NCI-H2227 (cell line): ENCODE measurements around the gene STX16.

ENCODE experiments used
- DNase-seq: peaks from one replicate; lab custom pipeline; 2025; ENCODE audit not compliant: unreplicated experiment; lab: John Stamatoyannopoulos, UW

The STX16 gene

GRCh38 chr20:58673119-58673518 is 22.0 kb downstream of the STX16 start:
- DNase-seq, result no peak

DNA sequence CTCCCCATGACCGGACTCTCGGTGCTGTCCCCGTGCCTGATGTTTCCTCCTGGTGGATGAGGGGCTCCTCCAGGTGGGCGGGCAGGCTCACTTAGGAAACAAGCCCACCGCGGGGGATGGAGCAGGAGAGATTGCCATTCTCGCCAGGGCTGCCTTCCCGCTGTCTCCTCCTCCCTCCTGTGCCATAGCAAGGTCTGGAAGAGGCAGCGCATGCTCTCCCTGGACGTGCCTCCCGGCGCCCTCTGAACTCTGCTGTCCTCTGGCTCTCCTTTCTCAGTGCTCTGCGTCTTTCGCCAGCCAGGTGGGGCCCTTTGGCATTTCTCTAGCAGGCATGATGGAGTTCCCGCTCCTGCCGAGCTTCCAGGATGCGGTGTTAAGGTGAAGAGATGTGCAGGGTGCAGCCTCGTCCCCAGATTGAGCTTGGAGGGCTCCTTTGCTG is 24.1 kb downstream of the STX16 start:
- DNase-seq, result no peak

- no peak for DNase-seq
Measured at GRCh38 chr20:58675641-58676040, 24.6 kb downstream of the STX16 start.

DNA sequence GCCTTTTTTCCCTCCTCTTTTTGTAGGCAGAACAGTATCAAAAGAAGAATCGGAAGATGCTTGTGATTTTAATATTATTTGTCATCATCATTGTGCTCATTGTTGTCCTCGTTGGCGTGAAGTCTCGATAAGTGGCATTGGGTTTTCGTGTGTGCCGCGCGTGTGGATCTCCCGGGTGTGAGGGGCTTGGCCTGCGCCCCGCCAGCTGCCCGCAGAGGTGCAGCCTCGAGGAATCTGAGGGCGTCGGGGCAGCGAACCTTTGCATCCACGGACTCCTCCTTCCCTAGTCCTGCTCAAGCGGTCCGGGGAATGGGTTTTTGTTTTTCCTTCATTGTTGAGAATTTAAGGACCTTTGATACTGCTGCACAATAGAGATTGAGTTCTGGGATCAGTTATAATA is 25.1 kb downstream of the STX16 start:
- no peak for DNase-seq

GRCh38 chr20:58677079-58677604 is 26.1 kb downstream of the STX16 start:
- DNase-seq, result no peak

DNA sequence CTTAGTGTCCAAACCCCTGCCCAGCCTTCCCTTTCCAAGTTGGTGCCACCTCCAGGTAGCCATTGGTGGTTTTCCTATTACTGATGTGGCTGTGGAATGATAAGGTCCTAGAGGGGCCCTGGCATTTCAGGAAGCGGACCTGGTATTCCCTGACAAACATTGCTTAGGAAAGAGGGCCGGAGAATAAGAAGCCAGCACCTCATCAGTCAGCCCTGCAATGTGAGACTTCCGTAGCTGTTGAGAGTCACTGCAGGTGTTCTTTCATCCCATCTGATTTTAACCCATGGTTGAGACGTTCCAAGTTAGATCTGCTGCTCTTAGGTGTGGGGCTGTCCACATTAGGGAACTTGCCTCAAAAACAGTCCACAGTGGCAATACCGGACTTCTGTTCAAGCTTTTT is 26.7 kb downstream of the STX16 start:
- no peak for DNase-seq

DNA sequence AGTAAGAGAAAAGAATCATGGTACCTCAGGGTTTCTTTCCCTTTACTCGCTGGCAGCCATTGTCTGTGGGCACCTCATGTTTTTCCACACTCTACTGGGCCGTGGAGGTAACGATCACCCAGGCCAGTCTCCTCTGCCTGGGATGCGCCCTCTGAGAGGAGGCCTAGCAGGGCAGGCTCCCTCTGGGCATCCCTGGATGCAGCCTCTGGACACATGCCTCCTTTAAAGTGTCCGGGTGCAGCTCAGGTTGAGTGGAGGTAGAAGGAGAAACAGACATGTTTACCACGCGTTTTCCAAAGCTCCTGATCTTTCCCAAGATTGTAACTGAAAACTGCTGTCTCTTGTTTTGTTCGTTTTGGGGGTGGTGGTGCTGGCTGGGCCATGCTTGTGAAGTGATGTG is 27.7 kb downstream of the STX16 start:
- DNase-seq, result no peak

DNA sequence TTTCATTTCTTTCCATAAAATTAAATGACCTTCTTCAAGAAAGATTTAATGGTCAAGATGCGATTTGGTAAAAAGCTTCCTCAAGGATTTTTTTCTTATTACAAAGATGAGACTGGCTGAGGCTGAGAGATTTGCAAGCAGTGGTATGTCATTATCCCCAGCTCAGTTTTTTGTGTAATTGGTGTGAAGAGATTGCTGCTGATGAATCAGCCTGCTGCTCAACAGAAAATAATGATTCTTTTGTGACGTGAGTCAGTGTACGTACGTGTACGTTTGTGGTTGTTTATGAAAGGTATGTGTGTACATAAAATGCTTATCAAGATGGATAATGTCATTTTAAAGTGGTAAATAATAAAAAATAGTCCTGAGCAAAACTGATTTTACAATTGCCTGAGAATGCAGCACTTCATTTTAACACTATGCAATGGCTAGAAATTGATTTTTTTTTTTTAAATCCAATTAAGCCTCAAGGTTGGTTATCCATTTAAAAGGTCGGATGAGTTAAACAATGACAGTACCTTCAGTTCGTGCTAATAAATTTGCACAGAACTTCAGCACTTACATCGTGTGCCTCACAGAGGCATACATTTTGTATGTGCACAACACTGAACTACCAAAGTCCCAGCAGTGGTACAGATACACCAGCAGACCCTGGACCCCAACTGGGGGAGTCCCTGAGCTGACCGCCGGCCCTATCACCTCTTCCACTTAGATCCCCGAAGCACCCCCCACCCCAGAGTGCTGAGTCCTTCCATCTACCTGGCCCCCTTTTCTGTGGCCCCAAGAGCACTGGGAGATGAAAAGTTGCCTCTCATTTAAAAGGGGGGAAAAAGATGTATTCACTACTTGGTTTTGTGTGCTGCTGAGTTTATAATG is 31.8 kb downstream of the STX16 start:
- DNase-seq, result peak; percentile 37

GRCh38 chr20:58684291-58684690 is 33.2 kb downstream of the STX16 start:
- no peak for DNase-seq

- no peak for DNase-seq
Measured at GRCh38 chr20:58685988-58686387, 34.9 kb downstream of the STX16 start.

DNA sequence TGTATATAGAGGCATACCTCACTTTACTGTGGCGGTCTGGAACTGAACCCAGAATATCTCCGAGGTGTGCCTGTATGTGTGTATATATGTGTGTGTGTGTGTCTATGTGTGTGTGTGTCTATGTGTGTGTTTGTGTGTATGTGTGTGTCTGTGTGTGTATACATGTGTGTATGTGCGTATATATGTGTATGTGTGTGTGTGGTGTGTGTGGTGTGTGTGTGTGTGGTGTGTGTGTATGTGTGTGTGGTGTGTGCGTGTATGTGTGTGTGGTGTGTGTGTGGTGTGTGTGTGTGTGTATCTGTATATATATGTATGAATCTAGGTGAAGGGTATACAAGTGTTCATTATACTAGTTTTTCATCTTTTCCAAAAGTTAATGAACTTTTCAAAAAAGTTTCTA is 37.3 kb downstream of the STX16 start:
- DNase-seq, result no peak

DNA sequence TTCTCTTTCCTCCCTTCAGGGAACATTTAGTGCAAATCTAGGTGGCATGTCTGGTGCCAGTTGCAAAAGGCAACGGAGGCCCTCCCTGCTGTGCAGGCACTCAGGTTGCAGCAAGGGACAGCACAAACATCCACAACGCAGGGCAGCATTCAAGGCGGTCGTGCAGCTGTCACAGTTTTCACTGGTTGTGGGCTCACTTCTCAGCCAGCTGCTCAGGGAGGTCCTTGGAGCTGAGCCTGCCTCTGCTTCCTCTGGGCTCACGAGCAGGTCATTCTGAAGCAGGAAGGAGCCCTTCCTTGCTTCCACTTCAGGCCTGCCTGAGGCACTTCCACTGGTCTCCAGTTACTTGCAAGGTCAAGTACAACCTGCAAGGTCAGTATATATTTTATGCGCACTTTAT is 37.8 kb downstream of the STX16 start:
- DNase-seq, result no peak

DNA sequence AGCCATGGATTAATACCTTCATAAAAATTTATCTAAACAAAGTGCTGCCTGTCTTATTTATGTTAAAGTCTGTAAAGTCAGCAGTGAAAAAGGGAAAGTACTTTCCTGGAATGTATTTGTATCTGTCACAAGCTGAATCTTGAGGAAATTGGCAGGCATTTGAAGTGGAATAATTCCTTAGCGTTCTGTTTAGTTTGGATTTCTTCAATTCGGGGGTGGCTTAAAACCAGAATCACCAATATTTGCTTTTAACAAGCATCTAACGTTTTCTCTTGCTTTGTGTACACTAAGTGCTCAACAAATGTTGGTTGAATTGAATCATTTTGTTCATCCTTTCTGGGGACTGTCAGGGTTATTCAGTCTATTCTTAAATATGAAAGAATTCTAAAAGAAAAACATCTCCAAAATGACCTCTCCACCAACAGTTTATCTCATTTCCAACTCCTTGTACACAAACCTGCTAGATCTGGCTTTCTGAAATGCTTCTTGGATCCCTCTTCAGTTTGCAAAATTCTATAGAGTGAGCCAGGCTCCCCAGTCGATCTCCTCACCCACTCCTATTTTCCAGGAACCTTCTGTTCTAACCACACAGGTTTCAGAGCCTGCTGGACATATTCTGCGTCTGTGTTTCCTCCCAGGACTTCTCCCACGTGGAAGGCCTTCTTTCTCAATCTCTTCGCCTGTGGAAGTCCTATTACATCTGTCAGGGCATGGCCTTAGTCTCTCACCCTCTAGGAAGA is 39.5 kb downstream of the STX16 start:
- DNase-seq, result no peak

- no peak for DNase-seq
Measured at GRCh38 chr20:58691773-58692578, 40.9 kb downstream of the STX16 start.

- no peak for DNase-seq
Measured at GRCh38 chr20:58692579-58693225, 41.6 kb downstream of the STX16 start, which contains the start of gene NPEPL1. Gene NPEPL1, plus strand, starts transcription at chr20:58692800. Its CDS starts 101 bp downstream, at chr20:58692901.

GRCh38 chr20:58693226-58694006 is 42.3 kb downstream of the STX16 start:
- DNase-seq, result no peak

DNA sequence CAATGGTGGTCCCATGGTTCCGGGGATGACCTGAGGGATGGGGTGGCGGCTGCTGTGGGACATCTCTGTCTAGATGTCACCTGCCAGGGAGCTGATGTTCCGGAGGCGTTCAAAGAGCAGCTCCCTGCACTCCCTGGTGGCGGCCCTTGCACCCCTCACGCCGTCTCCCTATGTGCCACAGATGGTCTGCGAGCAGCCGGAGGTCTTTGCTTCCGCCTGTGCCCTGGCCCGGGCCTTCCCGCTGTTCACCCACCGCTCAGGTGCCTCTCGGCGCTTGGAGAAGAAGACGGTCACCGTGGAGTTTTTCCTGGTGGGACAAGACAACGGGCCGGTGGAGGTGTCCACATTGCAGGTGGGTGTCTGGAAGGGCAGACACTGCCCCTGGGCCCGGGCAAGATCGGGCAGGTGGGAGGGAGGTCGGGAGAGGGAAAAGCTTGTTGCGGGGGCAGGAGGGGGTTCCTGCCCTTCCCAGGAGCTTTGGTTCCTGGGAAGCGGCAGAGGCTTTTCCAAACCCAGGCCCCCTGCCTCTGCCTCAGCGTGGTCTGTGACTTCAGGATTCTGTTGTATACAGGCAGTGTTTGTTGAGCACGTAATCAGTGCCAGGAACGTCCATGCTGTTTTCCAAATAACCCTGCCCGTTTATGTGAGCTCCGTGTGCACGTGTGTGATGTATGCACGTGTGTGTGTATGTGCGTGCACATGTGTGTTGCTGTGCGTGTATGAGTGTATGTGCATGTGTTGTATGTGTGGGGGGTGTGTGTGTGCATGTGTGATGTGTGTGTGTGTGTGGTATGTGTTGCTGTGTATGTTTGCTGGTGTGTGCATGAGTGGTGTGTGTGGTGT is 43.4 kb downstream of the STX16 start:
- no peak for DNase-seq

- no peak for DNase-seq
Measured at GRCh38 chr20:58695084-58695722, 44.1 kb downstream of the STX16 start.
